Liver (tissue), 9 donors: ENCODE results near the gene ITGB1BP1. TPM values are rescaled to one million over a fixed set of nuclear protein-coding genes. Genes with fewer than 3 reads are reported as not detected.

Source experiments
- DNase-seq: peaks from one replicate; pipeline ENCODE4 v3.0.0-alpha.2; 2017; ENCODE audit warnings: low spot score
- H3K27ac ChIP-seq, 2 donors: one replicate each; pipeline ENCODE4 v1.7.0; 2013; ENCODE audit warnings: inconsistent platforms in 2 of 2, low read length in 2 of 2, control low read depth in 1 of 2, low read depth in 1 of 2, mild to moderate bottlenecking in 1 of 2
- H3K27me3 ChIP-seq, 4 donors: one replicate each; pipeline versions ENCODE4 v1.6.1 to v1.7.0; 2013; ENCODE audit warnings: low read length in 3 of 4, inconsistent platforms in 1 of 4, mild to moderate bottlenecking in 1 of 4, moderate library complexity in 1 of 4; ENCODE audit not compliant: control insufficient read depth in 4 of 4, insufficient read depth in 4 of 4
- H3K36me3 ChIP-seq, 4 donors: one replicate each; pipeline versions ENCODE4 v1.6.1 to v1.7.0; 2013; ENCODE audit warnings: low read length in 3 of 4, mild to moderate bottlenecking in 3 of 4, low read depth in 1 of 4, moderate library complexity in 1 of 4; ENCODE audit not compliant: control insufficient read depth in 4 of 4, insufficient read depth in 3 of 4
- H3K4me1 ChIP-seq, 4 donors: one replicate each; pipeline versions ENCODE4 v1.6.1 to v1.7.0; 2013; ENCODE audit warnings: low read length in 3 of 4, mild to moderate bottlenecking in 3 of 4, moderate library complexity in 1 of 4; ENCODE audit not compliant: control insufficient read depth in 4 of 4, insufficient read depth in 4 of 4
- H3K4me3 ChIP-seq, 3 donors: one replicate each; pipeline versions ENCODE4 v1.6.1 to v1.7.0; 2013; ENCODE audit warnings: low read length in 3 of 3, control low read depth in 1 of 3, low read depth in 1 of 3, mild to moderate bottlenecking in 1 of 3
- H3K9ac ChIP-seq, 2 donors: one replicate each; pipeline ENCODE4 v1.7.0; 2013; ENCODE audit warnings: low read length in 2 of 2, mild to moderate bottlenecking in 2 of 2, moderate library complexity in 2 of 2, control low read depth in 1 of 2, low read depth in 1 of 2
- H3K9me3 ChIP-seq, 4 donors: one replicate each; pipeline versions ENCODE4 v1.6.1 to v1.7.0; 2013; ENCODE audit warnings: low read length in 3 of 4; ENCODE audit not compliant: control insufficient read depth in 4 of 4
- EGR1 ChIP-seq, 2 donors: IDR thresholded peaks; 2 replicates each; pipeline ENCODE4 v1.6.1; 2016 to 2018; ENCODE audit warnings: antibody characterized with exemption in 2 of 2, low read depth in 2 of 2
- FOXA1 ChIP-seq: IDR thresholded peaks from 2 replicates; pipeline ENCODE4 v1.6.1; 2016; ENCODE audit warnings: antibody characterized with exemption
- FOXA2 ChIP-seq: IDR thresholded peaks from 2 replicates; pipeline ENCODE4 v1.6.1; 2016; ENCODE audit warnings: antibody characterized with exemption
- GABPA ChIP-seq, 2 donors: IDR thresholded peaks in 1 of 2; conservative IDR thresholded peaks in 1 of 2; 2 replicates each; pipeline ENCODE4 v1.6.1; 2016; ENCODE audit warnings: antibody characterized with exemption in 2 of 2, mild to moderate bottlenecking in 1 of 2, moderate library complexity in 1 of 2
- HNF4A ChIP-seq, 2 donors: conservative IDR thresholded peaks; 2 replicates each; pipeline ENCODE4 v1.6.1; 2016; ENCODE audit warnings: antibody characterized with exemption in 2 of 2, mild to moderate bottlenecking in 2 of 2
- HNF4G ChIP-seq: IDR thresholded peaks from 2 replicates; pipeline ENCODE4 v1.6.1; 2016; ENCODE audit warnings: antibody characterized with exemption
- JUND ChIP-seq, 2 donors: IDR thresholded peaks; 2 replicates each; pipeline ENCODE4 v1.6.1; 2016; ENCODE audit warnings: antibody characterized with exemption in 2 of 2
- NR2F2 ChIP-seq: IDR thresholded peaks from 2 replicates; pipeline ENCODE4 v1.6.1; 2016; ENCODE audit warnings: antibody characterized with exemption
- RAD21 ChIP-seq, 2 donors: IDR thresholded peaks; 2 replicates each; pipeline ENCODE4 v1.6.1; 2016; ENCODE audit warnings: antibody characterized with exemption in 2 of 2, mild to moderate bottlenecking in 2 of 2
- RXRA ChIP-seq, 2 donors: IDR thresholded peaks; 2 replicates each; pipeline ENCODE4 v1.6.1; 2017 to 2018; ENCODE audit warnings: antibody characterized with exemption in 2 of 2, mild to moderate bottlenecking in 1 of 2
- SP1 ChIP-seq: IDR thresholded peaks from 2 replicates; pipeline ENCODE4 v1.6.1; 2018; ENCODE audit warnings: antibody characterized with exemption, mild to moderate bottlenecking
- TAF1 ChIP-seq: conservative IDR thresholded peaks from 2 replicates; pipeline ENCODE4 v1.6.1; 2016; ENCODE audit warnings: antibody characterized with exemption, mild to moderate bottlenecking
- YY1 ChIP-seq: IDR thresholded peaks from 2 replicates; pipeline ENCODE4 v1.6.1; 2016; ENCODE audit warnings: antibody characterized with exemption, mild to moderate bottlenecking
- WGBS: extraction: QIAGEN DNeasy Blood & Tissue Kit; methylation state at CpG from one replicate; pipeline ENCODE4 v1.1.7; 2013; 5-methylcytosine and 5-hydroxymethylcytosine counted together
- polyA plus RNA-seq, 2 donors: library from polyadenylated mRNA; stranded (reverse) in 1 of 2; unstranded in 1 of 2; fragments of 200-250 nt in 1 of 2; fragments of >200 nt in 1 of 2; fragmentation: Nextera tagmentation in 1 of 2; extraction: Ambion mirVana in 1 of 2; gene quantifications; one replicate each; pipeline versions ENCODE4 v1.2.1 to v1.2.3, GENCODE V29; 2013 to 2015
- total RNA-seq, 2 donors: library from RNA; depleted of rRNA; stranded (reverse); fragments of >200 nt; gene quantifications; one replicate each; pipeline ENCODE4 v1.2.3, GENCODE V29; 2014
- TF ChIP-seq, protein P1 (sequence below): IDR thresholded peaks from 2 replicates; pipeline ENCODE4 v1.6.1; 2016; ENCODE audit warnings: antibody characterized with exemption, mild to moderate bottlenecking
- TF ChIP-seq, protein P2 (sequence below): IDR thresholded peaks from 2 replicates; pipeline ENCODE4 v1.6.1; 2016; ENCODE audit warnings: antibody characterized with exemption
- TF ChIP-seq, protein P3 (sequence below): IDR thresholded peaks from 2 replicates; pipeline ENCODE4 v1.6.1; 2016; ENCODE audit warnings: antibody characterized with exemption
- TF ChIP-seq, protein P4 (sequence below): fragments of 150-350 bp; IDR thresholded peaks from 2 replicates; pipeline ENCODE4 v1.5.1; 2017; ENCODE audit warnings: improper control_type of control experiment, low read depth, low read length; ENCODE audit not compliant: missing input control
- TF ChIP-seq, protein P5 (sequence below): IDR thresholded peaks from 2 replicates; pipeline ENCODE4 v1.6.1; 2016; ENCODE audit warnings: antibody characterized with exemption
- donor health status: healthy.
- donor health status: healthy.
- donor health status: healthy.
- donor health status: healthy.
- donor health status: healthy.

ITGB1BP1 gene
- total and polyA plus RNA-seq, 4 donors = 6.6 to 30.9 (median 13.7) TPM

DNA sequence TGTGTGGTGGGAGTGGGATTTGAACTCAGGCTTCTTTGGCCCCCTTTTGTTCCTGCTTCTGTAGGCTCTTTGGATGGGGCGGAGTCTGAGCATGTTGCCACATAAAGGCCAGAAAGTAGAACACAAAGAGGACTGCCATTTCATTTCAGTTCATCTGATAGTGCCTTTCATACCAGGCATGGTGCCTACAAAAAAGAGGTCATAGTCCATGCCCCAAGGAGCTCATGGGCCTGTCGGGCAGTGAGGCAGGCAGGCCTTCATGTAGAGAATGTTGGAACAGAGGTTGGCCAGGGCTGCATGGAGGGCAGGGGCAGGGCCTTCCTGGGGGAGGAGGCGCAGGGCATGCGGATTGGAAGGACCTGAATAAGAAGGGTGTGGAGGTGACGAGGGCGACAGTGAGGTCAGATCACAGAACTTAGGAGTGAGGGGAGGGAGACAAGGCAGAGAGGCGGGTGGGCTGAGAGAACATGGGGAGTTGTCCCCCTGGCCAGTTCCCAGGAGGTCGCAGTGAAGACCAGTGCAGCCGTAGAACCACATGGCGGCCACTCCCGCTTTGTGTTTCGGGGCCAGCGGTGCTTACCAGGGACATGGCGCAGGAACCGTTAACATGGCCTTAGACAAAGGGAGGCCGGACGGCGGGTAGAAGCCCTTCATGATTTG is 49.1 kb downstream of the ITGB1BP1 start (continued):
- TF ChIP-seq, protein P1, sequence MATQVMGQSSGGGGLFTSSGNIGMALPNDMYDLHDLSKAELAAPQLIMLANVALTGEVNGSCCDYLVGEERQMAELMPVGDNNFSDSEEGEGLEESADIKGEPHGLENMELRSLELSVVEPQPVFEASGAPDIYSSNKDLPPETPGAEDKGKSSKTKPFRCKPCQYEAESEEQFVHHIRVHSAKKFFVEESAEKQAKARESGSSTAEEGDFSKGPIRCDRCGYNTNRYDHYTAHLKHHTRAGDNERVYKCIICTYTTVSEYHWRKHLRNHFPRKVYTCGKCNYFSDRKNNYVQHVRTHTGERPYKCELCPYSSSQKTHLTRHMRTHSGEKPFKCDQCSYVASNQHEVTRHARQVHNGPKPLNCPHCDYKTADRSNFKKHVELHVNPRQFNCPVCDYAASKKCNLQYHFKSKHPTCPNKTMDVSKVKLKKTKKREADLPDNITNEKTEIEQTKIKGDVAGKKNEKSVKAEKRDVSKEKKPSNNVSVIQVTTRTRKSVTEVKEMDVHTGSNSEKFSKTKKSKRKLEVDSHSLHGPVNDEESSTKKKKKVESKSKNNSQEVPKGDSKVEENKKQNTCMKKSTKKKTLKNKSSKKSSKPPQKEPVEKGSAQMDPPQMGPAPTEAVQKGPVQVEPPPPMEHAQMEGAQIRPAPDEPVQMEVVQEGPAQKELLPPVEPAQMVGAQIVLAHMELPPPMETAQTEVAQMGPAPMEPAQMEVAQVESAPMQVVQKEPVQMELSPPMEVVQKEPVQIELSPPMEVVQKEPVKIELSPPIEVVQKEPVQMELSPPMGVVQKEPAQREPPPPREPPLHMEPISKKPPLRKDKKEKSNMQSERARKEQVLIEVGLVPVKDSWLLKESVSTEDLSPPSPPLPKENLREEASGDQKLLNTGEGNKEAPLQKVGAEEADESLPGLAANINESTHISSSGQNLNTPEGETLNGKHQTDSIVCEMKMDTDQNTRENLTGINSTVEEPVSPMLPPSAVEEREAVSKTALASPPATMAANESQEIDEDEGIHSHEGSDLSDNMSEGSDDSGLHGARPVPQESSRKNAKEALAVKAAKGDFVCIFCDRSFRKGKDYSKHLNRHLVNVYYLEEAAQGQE = no peak
- TF ChIP-seq, protein P2, sequence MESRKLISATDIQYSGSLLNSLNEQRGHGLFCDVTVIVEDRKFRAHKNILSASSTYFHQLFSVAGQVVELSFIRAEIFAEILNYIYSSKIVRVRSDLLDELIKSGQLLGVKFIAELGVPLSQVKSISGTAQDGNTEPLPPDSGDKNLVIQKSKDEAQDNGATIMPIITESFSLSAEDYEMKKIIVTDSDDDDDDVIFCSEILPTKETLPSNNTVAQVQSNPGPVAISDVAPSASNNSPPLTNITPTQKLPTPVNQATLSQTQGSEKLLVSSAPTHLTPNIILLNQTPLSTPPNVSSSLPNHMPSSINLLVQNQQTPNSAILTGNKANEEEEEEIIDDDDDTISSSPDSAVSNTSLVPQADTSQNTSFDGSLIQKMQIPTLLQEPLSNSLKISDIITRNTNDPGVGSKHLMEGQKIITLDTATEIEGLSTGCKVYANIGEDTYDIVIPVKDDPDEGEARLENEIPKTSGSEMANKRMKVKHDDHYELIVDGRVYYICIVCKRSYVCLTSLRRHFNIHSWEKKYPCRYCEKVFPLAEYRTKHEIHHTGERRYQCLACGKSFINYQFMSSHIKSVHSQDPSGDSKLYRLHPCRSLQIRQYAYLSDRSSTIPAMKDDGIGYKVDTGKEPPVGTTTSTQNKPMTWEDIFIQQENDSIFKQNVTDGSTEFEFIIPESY = no peak

DNA sequence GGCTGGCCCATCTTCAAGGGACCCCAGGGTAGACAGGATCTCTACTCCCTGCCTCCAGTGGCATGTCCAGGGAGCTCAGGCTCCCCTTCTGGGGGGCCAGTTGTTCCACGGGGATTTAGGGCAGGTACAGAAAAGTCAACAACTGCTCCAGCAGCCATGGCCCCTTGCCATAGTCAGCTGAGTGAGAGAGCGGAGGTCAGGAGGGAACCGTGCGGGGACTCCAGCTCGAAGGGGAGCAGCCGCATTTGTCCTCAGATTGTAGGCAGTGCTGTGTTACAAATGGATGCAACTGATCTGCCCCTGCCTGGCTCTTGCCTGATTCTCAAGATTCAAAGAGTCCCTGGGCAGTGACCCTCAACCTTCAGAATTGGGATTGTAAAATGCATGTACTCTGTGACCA is 49.9 kb downstream of the ITGB1BP1 start:
- WGBS = 77% methylated on average over 6 of the region's 6 CpGs
- Histone ChIP-seq H3K9me3 (no peaks in the 10 kb centered on the region), H3K27ac (no peak overlapping the region), H3K4me1 (no peaks in the 10 kb centered on the region), H3K9ac (no peak overlapping the region), H3K36me3 (no peaks in the 10 kb centered on the region), H3K27me3 (no peaks in the 10 kb centered on the region), H3K4me3 (no peak overlapping the region)
- no peak for DNase-seq
- TF ChIP-seq, protein P1 = no peak
- TF ChIP-seq FOXA1 = no peak
- TF ChIP-seq NR2F2 = no peak
- no peak for TF ChIP-seq TAF1
- no peak for TF ChIP-seq HNF4A (conservative IDR thresholded peaks at IDR 0.05)
- TF ChIP-seq, protein P3, sequence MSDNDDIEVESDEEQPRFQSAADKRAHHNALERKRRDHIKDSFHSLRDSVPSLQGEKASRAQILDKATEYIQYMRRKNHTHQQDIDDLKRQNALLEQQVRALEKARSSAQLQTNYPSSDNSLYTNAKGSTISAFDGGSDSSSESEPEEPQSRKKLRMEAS = no peak
- TF ChIP-seq JUND (IDR thresholded peaks at IDR 0.05) = no peak
- TF ChIP-seq GABPA (IDR thresholded peaks at IDR 0.05 in 1 of 2, conservative IDR thresholded peaks at IDR 0.05 in 1 of 2) = no peak
- TF ChIP-seq, protein P4, sequence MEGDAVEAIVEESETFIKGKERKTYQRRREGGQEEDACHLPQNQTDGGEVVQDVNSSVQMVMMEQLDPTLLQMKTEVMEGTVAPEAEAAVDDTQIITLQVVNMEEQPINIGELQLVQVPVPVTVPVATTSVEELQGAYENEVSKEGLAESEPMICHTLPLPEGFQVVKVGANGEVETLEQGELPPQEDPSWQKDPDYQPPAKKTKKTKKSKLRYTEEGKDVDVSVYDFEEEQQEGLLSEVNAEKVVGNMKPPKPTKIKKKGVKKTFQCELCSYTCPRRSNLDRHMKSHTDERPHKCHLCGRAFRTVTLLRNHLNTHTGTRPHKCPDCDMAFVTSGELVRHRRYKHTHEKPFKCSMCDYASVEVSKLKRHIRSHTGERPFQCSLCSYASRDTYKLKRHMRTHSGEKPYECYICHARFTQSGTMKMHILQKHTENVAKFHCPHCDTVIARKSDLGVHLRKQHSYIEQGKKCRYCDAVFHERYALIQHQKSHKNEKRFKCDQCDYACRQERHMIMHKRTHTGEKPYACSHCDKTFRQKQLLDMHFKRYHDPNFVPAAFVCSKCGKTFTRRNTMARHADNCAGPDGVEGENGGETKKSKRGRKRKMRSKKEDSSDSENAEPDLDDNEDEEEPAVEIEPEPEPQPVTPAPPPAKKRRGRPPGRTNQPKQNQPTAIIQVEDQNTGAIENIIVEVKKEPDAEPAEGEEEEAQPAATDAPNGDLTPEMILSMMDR = no peak
- TF ChIP-seq HNF4G = no peak
- no peak for TF ChIP-seq YY1
- TF ChIP-seq, protein P5, sequence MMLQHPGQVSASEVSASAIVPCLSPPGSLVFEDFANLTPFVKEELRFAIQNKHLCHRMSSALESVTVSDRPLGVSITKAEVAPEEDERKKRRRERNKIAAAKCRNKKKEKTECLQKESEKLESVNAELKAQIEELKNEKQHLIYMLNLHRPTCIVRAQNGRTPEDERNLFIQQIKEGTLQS = no peak
- no peak for TF ChIP-seq SP1
- TF ChIP-seq RXRA (IDR thresholded peaks at IDR 0.05) = no peak
- TF ChIP-seq, protein P2 = no peak
- TF ChIP-seq EGR1 (IDR thresholded peaks at IDR 0.05; ENCODE audit: low read depth in 2 of 2) = no peak
- TF ChIP-seq FOXA2 = no peak
- no peak for TF ChIP-seq RAD21 (IDR thresholded peaks at IDR 0.05)
